H1 (cell line): ENCODE data around the gene KLF13. TPM values are rescaled to one million over a fixed set of nuclear protein-coding genes. Genes with fewer than 3 reads are reported as not detected.

Source experiments
- CTCF ChIA-PET: fragments of 300-600 bp; sonication (Branson Sonifier 250); formaldehyde crosslinking; loops from one replicate; lab custom pipeline; 2021; ENCODE audit not compliant: partially characterized antibody; lab: Charles Lee
- POLR2A ChIA-PET: fragments of 300-600 bp; sonication (Branson Sonifier 250); formaldehyde crosslinking; loops from one replicate; lab custom pipeline; 2021; ENCODE audit warnings: inconsistent platforms; ENCODE audit not compliant: partially characterized antibody; lab: Charles Lee
- DNase-seq, 2 experiments: peaks; one replicate each; pipeline versions ENCODE4 v3.0.0 to v3.0.0-alpha.2; 2010 to 2022; ENCODE audit warnings: low spot score in 2 of 2, low read depth in 1 of 2, mixed read lengths in 1 of 2
- FAIRE-seq: peaks from 2 replicates; lab custom pipeline; 2011; peaks lifted over from hg19 to GRCh38; lab: Jason Lieb, UNC
- H2AFZ ChIP-seq: 2 replicates; pipeline ENCODE4 v1.8.1; 2012; ENCODE audit warnings: low read length, inconsistent platforms
- H2AK5ac ChIP-seq: 2 replicates; pipeline ENCODE4 v1.6.1; 2013; ENCODE audit warnings: low read depth, low read length
- H2BK120ac ChIP-seq: replicated peaks from 2 replicates; pipeline ENCODE3; 2013; ENCODE audit warnings: low read depth, low read length, inconsistent platforms
- H2BK12ac ChIP-seq: 2 replicates; pipeline ENCODE4 v1.6.1; 2013; ENCODE audit warnings: low read depth, low read length
- H2BK15ac ChIP-seq: 2 replicates; pipeline ENCODE4 v1.6.1; 2013; ENCODE audit warnings: low read length
- H2BK20ac ChIP-seq: 2 replicates; pipeline ENCODE4 v1.6.1; 2013; ENCODE audit warnings: low read length
- H2BK5ac ChIP-seq: 2 replicates; pipeline ENCODE4 v1.6.1; 2013; ENCODE audit warnings: low read depth, low read length
- H3K14ac ChIP-seq: 2 replicates; pipeline ENCODE4 v1.6.1; 2013; ENCODE audit warnings: inconsistent platforms; ENCODE audit not compliant: insufficient read length
- H3K18ac ChIP-seq: 2 replicates; pipeline ENCODE4 v1.6.1; 2013; ENCODE audit warnings: low read length; ENCODE audit errors: extremely low read depth
- H3K23ac ChIP-seq: 2 replicates; pipeline ENCODE4 v1.6.1; 2013; ENCODE audit warnings: inconsistent platforms; ENCODE audit not compliant: insufficient read length
- H3K23me2 ChIP-seq: 2 replicates; pipeline ENCODE4 v1.6.1; 2013; ENCODE audit warnings: low read depth, low read length
- H3K27ac ChIP-seq: 2 replicates; pipeline ENCODE4 v1.6.1; 2011; ENCODE audit warnings: low read depth, low read length, inconsistent platforms
- H3K27me3 ChIP-seq, 4 experiments: replicated peaks in 1 of 4; 1 replicate in 1 of 4; 2 replicates in 3 of 4; pipeline versions ENCODE4 v1.6.1 to v1.8.1; 2011 to 2013; ENCODE audit warnings: low read length in 3 of 4, mild to moderate bottlenecking in 3 of 4, inconsistent platforms in 2 of 4, mixed read lengths in 2 of 4, moderate library complexity in 1 of 4; ENCODE audit not compliant: control insufficient read depth in 3 of 4, insufficient read depth in 3 of 4; ENCODE audit errors: extremely low read depth in 1 of 4
- H3K36me3 ChIP-seq, 4 experiments: 2 replicates each; pipeline versions ENCODE4 v1.6.1 to v1.8.1; 2011 to 2013; ENCODE audit warnings: mild to moderate bottlenecking in 4 of 4, low read length in 3 of 4, moderate library complexity in 2 of 4, control low read depth in 1 of 4, inconsistent platforms in 1 of 4; ENCODE audit not compliant: insufficient read depth in 4 of 4, control insufficient read depth in 2 of 4
- H3K4ac ChIP-seq: replicated peaks from 2 replicates; pipeline ENCODE3; 2013; ENCODE audit warnings: low read length, low read depth, mixed read lengths, inconsistent platforms; ENCODE audit not compliant: insufficient read length
- H3K4me1 ChIP-seq, 4 experiments: replicated peaks in 1 of 4; 1 replicate in 1 of 4; 2 replicates in 3 of 4; pipeline versions ENCODE4 v1.6.1 to v1.8.1; 2011 to 2013; ENCODE audit warnings: low read length in 3 of 4, inconsistent platforms in 2 of 4, mixed read lengths in 1 of 4; ENCODE audit not compliant: insufficient read depth in 4 of 4, control insufficient read depth in 3 of 4
- H3K4me2 ChIP-seq, 2 experiments: 2 replicates each; pipeline versions ENCODE4 v1.6.1 to v1.8.1; 2011 to 2013; ENCODE audit warnings: low read depth in 2 of 2, low read length in 2 of 2, control low read depth in 1 of 2, inconsistent platforms in 1 of 2, mild to moderate bottlenecking in 1 of 2; ENCODE audit not compliant: insufficient read depth in 1 of 2
- H3K4me3 ChIP-seq, 4 experiments: fragments of 200-600, 300-600 bp in 1 of 4; sonication (generic), shearing (Covaris generic), sonication (Bioruptor Twin) in 1 of 4; 2 replicates each; pipeline versions ENCODE4 v1.5.1 to v1.8.1; 2011 to 2016; ENCODE audit warnings: low read length in 4 of 4, low read depth in 3 of 4, control low read depth in 2 of 4, inconsistent platforms in 2 of 4, mild to moderate bottlenecking in 2 of 4, mixed read lengths in 1 of 4, moderate library complexity in 1 of 4; ENCODE audit not compliant: insufficient read depth in 2 of 4; ENCODE audit errors: extremely low read depth in 1 of 4
- H3K56ac ChIP-seq: replicated peaks from 2 replicates; pipeline ENCODE3; 2013; ENCODE audit warnings: low read depth, mild to moderate bottlenecking, mixed read lengths, low read length, inconsistent platforms; ENCODE audit not compliant: insufficient read length
- H3K79me1 ChIP-seq: 2 replicates; pipeline ENCODE4 v1.6.1; 2013; ENCODE audit warnings: low read depth, low read length, control low read depth
- H3K79me2 ChIP-seq, 2 experiments: 2 replicates each; pipeline versions ENCODE4 v1.6.1 to v1.8.1; 2012 to 2013; ENCODE audit warnings: low read length in 2 of 2, mild to moderate bottlenecking in 2 of 2, inconsistent platforms in 1 of 2; ENCODE audit not compliant: insufficient read depth in 2 of 2, control insufficient read depth in 1 of 2
- H3K9ac ChIP-seq, 4 experiments: replicated peaks in 1 of 4; 1 replicate in 1 of 4; 2 replicates in 3 of 4; pipeline versions ENCODE4 v1.6.1 to v1.8.1; 2011 to 2013; ENCODE audit warnings: low read depth in 3 of 4, low read length in 3 of 4, control low read depth in 2 of 4, mild to moderate bottlenecking in 2 of 4, moderate library complexity in 2 of 4, inconsistent platforms in 1 of 4; ENCODE audit errors: extremely low read depth in 1 of 4
- H3K9me3 ChIP-seq, 2 experiments: 2 replicates each; pipeline versions ENCODE4 v1.6.1 to v1.8.1; 2012 to 2013; ENCODE audit warnings: mild to moderate bottlenecking in 2 of 2, moderate library complexity in 2 of 2, control low read depth in 1 of 2, inconsistent platforms in 1 of 2, low read depth in 1 of 2, low read length in 1 of 2, mixed read lengths in 1 of 2; ENCODE audit not compliant: insufficient read depth in 2 of 2
- H4K20me1 ChIP-seq, 2 experiments: replicated peaks in 1 of 2; 2 replicates each; pipeline versions ENCODE3 to v1.8.1; 2011 to 2013; ENCODE audit warnings: inconsistent platforms in 2 of 2, low read length in 2 of 2, mild to moderate bottlenecking in 1 of 2; ENCODE audit not compliant: insufficient read depth in 2 of 2, control insufficient read depth in 1 of 2
- H4K5ac ChIP-seq: 2 replicates; pipeline ENCODE4 v1.6.1; 2013; ENCODE audit warnings: low read length, low read depth, mixed read lengths, inconsistent platforms; ENCODE audit not compliant: insufficient read length
- H4K8ac ChIP-seq: 2 replicates; pipeline ENCODE4 v1.8.0; 2013; ENCODE audit warnings: mild to moderate bottlenecking, moderate library complexity, low read length, inconsistent platforms; ENCODE audit not compliant: insufficient read depth; ENCODE audit errors: extremely low read depth
- H4K91ac ChIP-seq: replicated peaks from 2 replicates; pipeline ENCODE3; 2013; ENCODE audit warnings: low read length, mixed read lengths, inconsistent platforms; ENCODE audit not compliant: insufficient read length
- EZH2 ChIP-seq: fragments of 200-600 bp; sonication (generic); IDR thresholded peaks from 2 replicates; pipeline ENCODE4 v1.7.1; 2012; ENCODE audit warnings: low read depth, mild to moderate bottlenecking, moderate library complexity, low read length, inconsistent platforms; ENCODE audit not compliant: severe bottlenecking
- RAD21 ChIP-seq, 2 experiments: IDR thresholded peaks in 1 of 2; conservative IDR thresholded peaks in 1 of 2; 2 replicates each; pipeline ENCODE4 v1.6.1; 2011; ENCODE audit warnings: low read depth in 2 of 2, low read length in 2 of 2, improper control_type of control experiment in 1 of 2, inconsistent platforms in 1 of 2, mild to moderate bottlenecking in 1 of 2, moderate library complexity in 1 of 2
- WGBS, 2 experiments: shearing (Covaris generic) in 1 of 2; methylation state at CpG; one replicate each; pipeline versions ENCODE4 v1.1.6 to v1.1.7; 2013 to 2015; ENCODE audit warnings: low lambda C conversion rate in 2 of 2, mixed read lengths in 2 of 2, inconsistent platforms in 1 of 2, low coverage in 1 of 2, missing lambda C conversion rate in 1 of 2; ENCODE audit not compliant: insufficient replicate concordance in 2 of 2, insufficient coverage in 1 of 2, insufficient read length in 1 of 2; ENCODE audit errors: extremely low coverage in 1 of 2, missing lambda C conversion rate in 1 of 2; 5-methylcytosine and 5-hydroxymethylcytosine counted together
- polyA plus RNA-seq, 7 experiments: library from polyadenylated mRNA; depleted of rRNA in 3 of 7; stranded (reverse) in 5 of 7; unstranded in 2 of 7; fragments of >200 nt in 5 of 7; fragments of 200-250 nt in 2 of 7; gene quantifications; 1 replicate in 5 of 7; 2 replicates in 1 of 7; 4 replicates in 1 of 7; pipeline versions ENCODE4 v1.2.1 to v1.2.3, GENCODE V29; 2011 to 2013; ENCODE audit warnings: missing spikeins in 2 of 7, mixed read lengths in 2 of 7
- total RNA-seq: library from RNA; stranded (reverse); fragmentation: NEBNext Ultra II Directional; extraction: Animal tissue kit (Norgen Biotek cat#: 25700); gene quantifications from 2 replicates; pipeline ENCODE4 v1.2.1, GENCODE V29; 2021

KLF13 gene
- total and polyA plus RNA-seq, 2 of the 8 experiments (the other 6 are each of a cell fraction or from before 2014, with no cell fraction given): 18.3 to 33.4 TPM

DNA sequence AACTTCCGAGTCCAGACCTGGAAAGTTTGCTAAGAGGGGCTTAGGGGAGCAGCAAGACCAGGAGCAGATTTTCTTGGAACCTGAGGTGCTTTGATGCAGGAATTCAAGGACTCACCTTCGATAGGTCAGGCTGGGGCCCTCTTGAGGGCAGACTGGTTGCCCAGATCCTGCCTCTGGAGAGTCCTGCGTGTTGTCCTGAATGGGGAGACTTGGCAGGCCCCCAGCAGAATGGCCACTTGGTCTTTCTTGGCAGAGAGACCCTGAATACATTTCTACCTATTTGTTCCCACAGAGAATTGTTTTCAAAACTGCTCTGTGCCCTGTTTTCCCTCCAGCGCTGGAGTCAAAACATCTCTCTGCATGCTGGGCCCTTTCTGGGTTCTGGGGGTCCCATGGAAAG, 4.2 kb downstream of the KLF13 start:
- no peak overlapping the region for H3K9ac ChIP-seq
- no peak overlapping the region for H3K4me2 ChIP-seq
- no peaks in the 10 kb centered on the region for H3K36me3 ChIP-seq
- peaks cover 22% of the 10 kb centered on the region for H3K79me1 ChIP-seq
- FAIRE-seq (no peak), DNase-seq (no peak)
- no peak overlapping the region for H3K4me3 ChIP-seq
- no peak overlapping the region for H3K27ac ChIP-seq
- H2BK12ac ChIP-seq: no peak overlapping the region
- H3K23ac ChIP-seq: no peak overlapping the region
- H3K4ac ChIP-seq: no peak overlapping the region
- peaks cover 3 to 15% (median 7%) of the 10 kb centered on the region in 4 experiments for H3K4me1 ChIP-seq
- H2BK20ac ChIP-seq: no peak overlapping the region
- no peak overlapping the region for H2BK15ac ChIP-seq
- no peak overlapping the region for H2BK120ac ChIP-seq
- peaks cover 13 to 61% of the 10 kb centered on the region in 2 experiments for H3K79me2 ChIP-seq
- no peak overlapping the region for H3K14ac ChIP-seq
- no peak overlapping the region for H2AFZ ChIP-seq
- H4K20me1 ChIP-seq: peaks cover 33 to 34% of the 10 kb centered on the region in 2 experiments
- H2AK5ac ChIP-seq: no peak overlapping the region
- 81% methylated on average over 4 of the region's 4 CpGs; no CpG with 5 or more reads in 1 of the 2 experiments for WGBS, 2 experiments
- TF ChIP-seq RAD21 (IDR thresholded peaks at IDR 0.05 in 1 of 2, conservative IDR thresholded peaks at IDR 0.05 in 1 of 2; ENCODE audit: low read depth in 2 of 2, low read length in 2 of 2): peak in 1 of 2 experiments; percentile 14; a peak in 1 of 4 replicates
- no peak for TF ChIP-seq EZH2
- no peak overlapping the region for H4K91ac ChIP-seq
- no peaks in the 10 kb centered on the region for H3K27me3 ChIP-seq
- CTCF ChIA-PET: interaction anchor here (1.4 kb wide), 1 partner anchor 104 kb away, joined by 5 read pairs; no protein-coding TSS in a partner anchor
- no peak overlapping the region for H4K5ac ChIP-seq
- no peak overlapping the region for H3K56ac ChIP-seq
- H3K9me3 ChIP-seq: no peaks in the 10 kb centered on the region
- no peak overlapping the region; the same call in 1 of the 2 replicates for H4K8ac ChIP-seq
- no peak overlapping the region for H2BK5ac ChIP-seq
- no peak overlapping the region for H3K18ac ChIP-seq
- POLR2A ChIA-PET: no interaction called here
- H3K23me2 ChIP-seq: peaks cover 10% of the 10 kb centered on the region; the same call in 1 of the 2 replicates
